Measurements from ENCODE around the gene LUC7L3. TPM values are rescaled to one million over a fixed set of nuclear protein-coding genes. Genes with fewer than 3 reads are reported as not detected.

LUC7L3 gene
- total RNA-seq, 1 donor from 2014 or later, result 108 TPM

- Histone ChIP-seq H3K27ac (no peak overlapping the region), H3K4me3 (no peak overlapping the region), H3K36me3 (no peaks in the 10 kb centered on the region), H3K4me1 (no peaks in the 10 kb centered on the region), H3K9me3 (no peaks in the 10 kb centered on the region), H3K27me3 (no peaks in the 10 kb centered on the region)
- intact Hi-C loops (cut with DNase I), result no loop called here
- no peak for DNase-seq (ENCODE audit: extremely low spot score in 2 of 2)
- TF ChIP-seq POLR2AphosphoS5 (IDR thresholded peaks at IDR 0.05; ENCODE audit: insufficient read depth in 1 of 2, low read depth in 1 of 2) (no peak), CTCF (IDR thresholded peaks at IDR 0.05) (no peak), POLR2A (IDR thresholded peaks at IDR 0.05) (no peak)
Measured at GRCh38 chr17:50775926-50776325, 56.5 kb downstream of the LUC7L3 start.

- Histone ChIP-seq H3K27me3 (no peaks in the 10 kb centered on the region), H3K4me1 (no peaks in the 10 kb centered on the region), H3K4me3 (no peak overlapping the region), H3K36me3 (no peaks in the 10 kb centered on the region), H3K27ac (no peak overlapping the region), H3K9me3 (no peaks in the 10 kb centered on the region)
- intact Hi-C loops (cut with DNase I), result no loop called here
- TF ChIP-seq CTCF (IDR thresholded peaks at IDR 0.05) (no peak), POLR2AphosphoS5 (IDR thresholded peaks at IDR 0.05; ENCODE audit: insufficient read depth in 1 of 2, low read depth in 1 of 2) (no peak), POLR2A (IDR thresholded peaks at IDR 0.05) (no peak)
- no peak for DNase-seq (ENCODE audit: extremely low spot score in 2 of 2)
Measured at GRCh38 chr17:50778471-50778870, 59.1 kb downstream of the LUC7L3 start.

GRCh38 chr17:50778988-50779387 is 59.6 kb downstream of the LUC7L3 start:
- H3K27ac ChIP-seq, result no peak overlapping the region
- DNase-seq (ENCODE audit: extremely low spot score in 2 of 2), result no peak
- H3K36me3 ChIP-seq, result no peaks in the 10 kb centered on the region
- no peak overlapping the region for H3K4me3 ChIP-seq
- no peaks in the 10 kb centered on the region for H3K9me3 ChIP-seq
- H3K27me3 ChIP-seq, result no peaks in the 10 kb centered on the region
- no peaks in the 10 kb centered on the region for H3K4me1 ChIP-seq
- intact Hi-C loops (cut with DNase I), result no loop called here
- TF ChIP-seq POLR2AphosphoS5 (IDR thresholded peaks at IDR 0.05; ENCODE audit: insufficient read depth in 1 of 2, low read depth in 1 of 2), result no peak
- no peak for TF ChIP-seq CTCF (IDR thresholded peaks at IDR 0.05)
- no peak for TF ChIP-seq POLR2A (IDR thresholded peaks at IDR 0.05)

- no peak for TF ChIP-seq POLR2A (IDR thresholded peaks at IDR 0.05)
- TF ChIP-seq CTCF (IDR thresholded peaks at IDR 0.05), result no peak
- no peak for TF ChIP-seq POLR2AphosphoS5 (IDR thresholded peaks at IDR 0.05; ENCODE audit: insufficient read depth in 1 of 2, low read depth in 1 of 2)
- no peaks in the 10 kb centered on the region for H3K9me3 ChIP-seq
- no peak for DNase-seq (ENCODE audit: extremely low spot score in 2 of 2)
- H3K27ac ChIP-seq, result no peak overlapping the region
- H3K36me3 ChIP-seq, result no peaks in the 10 kb centered on the region
- no peaks in the 10 kb centered on the region for H3K27me3 ChIP-seq
- intact Hi-C loops (cut with DNase I), result no loop called here
- no peak overlapping the region for H3K4me3 ChIP-seq
- peaks cover 3% of the 10 kb centered on the region for H3K4me1 ChIP-seq
Measured at GRCh38 chr17:50779747-50780353, 60.4 kb downstream of the LUC7L3 start.

GRCh38 chr17:50781167-50781566 is 61.8 kb downstream of the LUC7L3 start:
- Histone ChIP-seq H3K4me3 (peak overlapping the region in 1 of 2 donors; percentile 8), H3K27ac (no peak overlapping the region), H3K27me3 (no peaks in the 10 kb centered on the region), H3K36me3 (no peaks in the 10 kb centered on the region), H3K9me3 (no peaks in the 10 kb centered on the region), H3K4me1 (peaks cover 16% of the 10 kb centered on the region)
- intact Hi-C loops (cut with DNase I), result no loop called here
- DNase-seq (ENCODE audit: extremely low spot score in 2 of 2), result no peak
- TF ChIP-seq POLR2A (IDR thresholded peaks at IDR 0.05), result no peak
- TF ChIP-seq POLR2AphosphoS5 (IDR thresholded peaks at IDR 0.05; ENCODE audit: insufficient read depth in 1 of 2, low read depth in 1 of 2), result peak in 1 of 2 donors; percentile 16
- TF ChIP-seq CTCF (IDR thresholded peaks at IDR 0.05), result no peak

Measured in vagina (tissue), 2 donors.